Retinal pigment epithelial cell (primary cell): ENCODE measurements around the gene RALGPS2.

ENCODE experiments used
- DNase-seq: peaks from one replicate; pipeline ENCODE4 v3.0.0-alpha.2; 2010; ENCODE audit warnings: low read depth
- H3K4me3 ChIP-seq: 2 replicates; pipeline ENCODE4 v1.5.1; 2011; ENCODE audit warnings: mild to moderate bottlenecking, low read length, control low read depth, moderate library complexity
- CTCF ChIP-seq: conservative IDR thresholded peaks from 2 replicates; pipeline ENCODE4 v1.5.1; 2011; ENCODE audit warnings: low read depth, low read length, control low read depth, inconsistent platforms

Gene RALGPS2

GRCh38 chr1:178686407-178686806, 38.6 kb upstream of the RALGPS2 start:
- no peak overlapping the region for H3K4me3 ChIP-seq
- DNase-seq: no peak
- no peak for TF ChIP-seq CTCF

GRCh38 chr1:178688244-178688643, 36.8 kb upstream of the RALGPS2 start:
- no peak for TF ChIP-seq CTCF
- no peak overlapping the region for H3K4me3 ChIP-seq
- no peak for DNase-seq

- DNase-seq: no peak
- no peak for TF ChIP-seq CTCF
- H3K4me3 ChIP-seq: no peak overlapping the region
Measured at GRCh38 chr1:178689769-178690168, 35.3 kb upstream of the RALGPS2 start.

- H3K4me3 ChIP-seq: no peak overlapping the region
- no peak for TF ChIP-seq CTCF
- DNase-seq: no peak
Measured at GRCh38 chr1:178690496-178690895, 34.5 kb upstream of the RALGPS2 start.

- DNase-seq: no peak
- no peak overlapping the region for H3K4me3 ChIP-seq
- TF ChIP-seq CTCF: no peak
Measured at GRCh38 chr1:178692564-178693327, 32.3 kb upstream of the RALGPS2 start.

GRCh38 chr1:178693366-178693765, 31.7 kb upstream of the RALGPS2 start:
- DNase-seq: no peak
- H3K4me3 ChIP-seq: no peak overlapping the region
- TF ChIP-seq CTCF: no peak

- no peak for DNase-seq
- TF ChIP-seq CTCF: no peak
- no peak overlapping the region for H3K4me3 ChIP-seq
Measured at GRCh38 chr1:178694923-178695525, 30.0 kb upstream of the RALGPS2 start.
